HepG2 (cell line): Measurements from ENCODE around the gene AFF4. TPM values are rescaled to one million over a fixed set of nuclear protein-coding genes. Genes with fewer than 3 reads are reported as not detected.

Experiments
- ATF4 ChIP-seq, 2 experiments: fragments of 450-650 bp in 1 of 2; sonication (generic) in 1 of 2; formaldehyde crosslinking; IDR thresholded peaks; 2 replicates each; pipeline versions ENCODE4 v1.5.0 to v1.8.0; 2020 to 2022; ENCODE audit warnings: mild to moderate bottlenecking in 1 of 2, missing genetic modification reagents in 1 of 2
- CBFB ChIP-seq: sonication (generic); formaldehyde crosslinking; IDR thresholded peaks from 2 replicates; pipeline ENCODE4 v1.4.0; 2020; ENCODE audit warnings: missing genetic modification reagents
- CCDC6 ChIP-seq: sonication (generic); formaldehyde crosslinking; IDR thresholded peaks from 2 replicates; pipeline ENCODE4 v1.8.1; 2022; ENCODE audit warnings: mild to moderate bottlenecking, missing genetic modification reagents, moderate library complexity
- FOXA3 ChIP-seq: IDR thresholded peaks from 2 replicates; pipeline ENCODE4 v1.6.1; 2016; ENCODE audit warnings: missing genetic modification reagents, missing compliant biosample characterization
- FOXO4 ChIP-seq: sonication (generic); formaldehyde crosslinking; conservative IDR thresholded peaks from 2 replicates; pipeline ENCODE4 v1.8.1; 2023; ENCODE audit warnings: missing genetic modification reagents
- GMEB1 ChIP-seq: sonication (generic); formaldehyde crosslinking; IDR thresholded peaks from 2 replicates; pipeline ENCODE4 v1.5.1; 2020; ENCODE audit warnings: missing genetic modification reagents, mild to moderate bottlenecking, borderline replicate concordance
- HDAC6 ChIP-seq: fragments of 200-600 bp; sonication (generic); IDR thresholded peaks from 2 replicates; pipeline ENCODE4 v1.7.0; 2017; ENCODE audit warnings: mild to moderate bottlenecking, antibody characterized with exemption, low read length, low read depth
- HNRNPUL1 ChIP-seq: fragments of 200-400 bp; formaldehyde crosslinking; IDR thresholded peaks from 2 replicates; pipeline ENCODE4 v1.6.1; 2017; ENCODE audit warnings: low read depth, mild to moderate bottlenecking, low read length, moderate library complexity
- LCORL ChIP-seq, 2 experiments: fragments of 450-650 bp in 1 of 2; sonication (generic) in 1 of 2; formaldehyde crosslinking in 1 of 2; IDR thresholded peaks; 2 replicates each; pipeline versions ENCODE4 v1.5.0 to v1.6.1; 2017 to 2020; ENCODE audit warnings: antibody characterized with exemption in 1 of 2, missing genetic modification reagents in 1 of 2
- MTA1 ChIP-seq: sonication (generic); formaldehyde crosslinking; IDR thresholded peaks from 2 replicates; pipeline ENCODE4 v1.4.0; 2020; ENCODE audit warnings: missing genetic modification reagents, mild to moderate bottlenecking, borderline replicate concordance
- ONECUT2 ChIP-seq: sonication (generic); formaldehyde crosslinking; IDR thresholded peaks from 2 replicates; pipeline ENCODE4 v1.4.0; 2020; ENCODE audit warnings: missing genetic modification reagents
- PHB2 ChIP-seq: fragments of 450-650 bp; IDR thresholded peaks from 2 replicates; pipeline ENCODE4 v1.6.1; 2018; ENCODE audit not compliant: partially characterized antibody
- PLRG1 ChIP-seq: fragments of 450-650 bp; conservative IDR thresholded peaks from 2 replicates; pipeline ENCODE4 v1.6.1; 2016
- RNF219 ChIP-seq: sonication (generic); formaldehyde crosslinking; IDR thresholded peaks from 2 replicates; pipeline ENCODE4 v1.5.0; 2020; ENCODE audit warnings: mild to moderate bottlenecking, missing genetic modification reagents
- RXRA ChIP-seq: sonication (generic); formaldehyde crosslinking; IDR thresholded peaks from 2 replicates; pipeline ENCODE4 v1.5.1; 2020; ENCODE audit warnings: missing genetic modification reagents
- SOX6 ChIP-seq, 2 experiments: fragments of 450-650 bp in 1 of 2; sonication (generic) in 1 of 2; formaldehyde crosslinking in 1 of 2; IDR thresholded peaks; 2 replicates each; pipeline versions ENCODE4 v1.4.0 to v1.6.1; 2017 to 2020; ENCODE audit warnings: antibody characterized with exemption in 1 of 2, mild to moderate bottlenecking in 1 of 2, missing genetic modification reagents in 1 of 2
- ZFP36L1 ChIP-seq: sonication (generic); formaldehyde crosslinking; IDR thresholded peaks from 2 replicates; pipeline ENCODE4 v1.8.0; 2022; ENCODE audit warnings: mild to moderate bottlenecking, missing genetic modification reagents, moderate library complexity
- ZFP41 ChIP-seq: sonication (generic); formaldehyde crosslinking; IDR thresholded peaks from 2 replicates; pipeline ENCODE4 v1.4.0; 2020; ENCODE audit warnings: mild to moderate bottlenecking, missing genetic modification reagents, borderline replicate concordance
- ZNF138 ChIP-seq: sonication (generic); formaldehyde crosslinking; IDR thresholded peaks from 2 replicates; pipeline ENCODE4 v1.5.0; 2020; ENCODE audit warnings: mild to moderate bottlenecking, low read depth, missing genetic modification reagents
- ZNF20 ChIP-seq: sonication (generic); formaldehyde crosslinking; IDR thresholded peaks from 2 replicates; pipeline ENCODE4 v1.4.0; 2020; ENCODE audit warnings: mild to moderate bottlenecking, moderate library complexity, missing genetic modification reagents
- ZNF260 ChIP-seq: sonication (generic); formaldehyde crosslinking; IDR thresholded peaks from 2 replicates; pipeline ENCODE4 v1.4.0; 2020; ENCODE audit warnings: missing genetic modification reagents, low read depth, mild to moderate bottlenecking, borderline replicate concordance
- ZNF3 ChIP-seq: IDR thresholded peaks from 2 replicates; pipeline ENCODE4 v1.7.0; 2017; ENCODE audit warnings: inconsistent platforms
- ZNF605 ChIP-seq: sonication (generic); formaldehyde crosslinking; IDR thresholded peaks from 2 replicates; pipeline ENCODE4 v1.8.0; 2022; ENCODE audit warnings: mild to moderate bottlenecking, missing genetic modification reagents
- ZNF7 ChIP-seq: IDR thresholded peaks from 2 replicates; pipeline ENCODE4 v1.6.1; 2016; ENCODE audit warnings: missing biosample characterization, missing genetic modification reagents
- ZNF75D ChIP-seq: sonication (generic); formaldehyde crosslinking; IDR thresholded peaks from 2 replicates; pipeline ENCODE4 v1.8.1; 2023; ENCODE audit warnings: missing genetic modification reagents, mild to moderate bottlenecking, borderline replicate concordance
- ZNF775 ChIP-seq: sonication (generic); formaldehyde crosslinking; IDR thresholded peaks from 2 replicates; pipeline ENCODE4 v1.4.0; 2020; ENCODE audit warnings: missing genetic modification reagents, mild to moderate bottlenecking, moderate library complexity, borderline replicate concordance
- polyA plus RNA-seq, 8 experiments: library from polyadenylated mRNA; depleted of rRNA in 3 of 8; stranded (reverse) in 7 of 8; unstranded in 1 of 8; fragments of >200 nt; fragmentation: Illumina TruSeq in 4 of 8; extraction: Trizol in 4 of 8; gene quantifications; 2 replicates each; pipeline versions ENCODE4 v1.2.1 to v1.2.3, GENCODE V29; 2011 to 2016; ENCODE audit warnings: low read depth in 4 of 8, missing spikeins in 1 of 8, mixed read lengths in 1 of 8; ENCODE audit not compliant: insufficient read depth in 1 of 8
- total RNA-seq, 5 experiments: library from RNA; depleted of rRNA; stranded (reverse); fragments of >200 nt; fragmentation: Illumina TruSeq; extraction: Trizol; gene quantifications; 2 replicates each; pipeline ENCODE4 v1.2.3, GENCODE V29; 2016; ENCODE audit warnings: low read depth in 1 of 5

The AFF4 gene
- total and polyA plus RNA-seq, 2 of the 13 experiments (the other 11 are each of a cell fraction or from before 2014, with no cell fraction given), result 22.1 to 25.5 TPM

- TF ChIP-seq ZFP36L1 (CRISPR knock-in tag), result 0 out of 2 replicates have a peak, but pooled peaks have one; percentile 10
- no peak for TF ChIP-seq ZNF75D (CRISPR knock-in tag)
- no peak for TF ChIP-seq MTA1 (CRISPR knock-in tag)
- TF ChIP-seq FOXO4 (CRISPR knock-in tag), result no peak
- TF ChIP-seq CCDC6 (CRISPR knock-in tag), result 0 out of 2 replicates have a peak, but pooled peaks have one; percentile 38
- no peak for TF ChIP-seq ZNF605 (CRISPR knock-in tag)
- no peak for TF ChIP-seq ZNF3 (CRISPR knock-in tag)
- TF ChIP-seq LCORL (IDR thresholded peaks at IDR 0.05), result no peak
- no peak for TF ChIP-seq LCORL (CRISPR knock-in tag; IDR thresholded peaks at IDR 0.05)
- no peak for TF ChIP-seq ZNF260 (CRISPR knock-in tag)
- TF ChIP-seq HNRNPUL1, result no peak
- no peak for TF ChIP-seq PHB2
- no peak for TF ChIP-seq CBFB (CRISPR knock-in tag)
- no peak for TF ChIP-seq HDAC6
- TF ChIP-seq ATF4 (CRISPR knock-in tag; IDR thresholded peaks at IDR 0.05), result no peak; a peak in 1 of 4 replicates
- no peak for TF ChIP-seq ZNF775 (CRISPR knock-in tag)
- no peak for TF ChIP-seq ZNF138 (CRISPR knock-in tag)
- no peak for TF ChIP-seq PLRG1
- no peak for TF ChIP-seq ONECUT2 (CRISPR knock-in tag)
- no peak for TF ChIP-seq RXRA (CRISPR knock-in tag)
- no peak for TF ChIP-seq SOX6 (IDR thresholded peaks at IDR 0.05)
- no peak; the same call in 1 of the 2 replicates for TF ChIP-seq SOX6 (CRISPR knock-in tag; IDR thresholded peaks at IDR 0.05)
- no peak for TF ChIP-seq ZNF20 (CRISPR knock-in tag)
- no peak for TF ChIP-seq ZNF7 (CRISPR knock-in tag)
- TF ChIP-seq ZFP41 (CRISPR knock-in tag), result no peak
- 0 out of 2 replicates have a peak, but pooled peaks have one; percentile 3 for TF ChIP-seq GMEB1 (CRISPR knock-in tag)
- no peak for TF ChIP-seq FOXA3 (CRISPR knock-in tag)
- no peak for TF ChIP-seq RNF219 (CRISPR knock-in tag)
Measured at GRCh38 chr5:132840313-132840712, 123.1 kb downstream of the AFF4 start (continued).
